Activated T-cell treated with anti-CD3 and anti-CD28 coated beads, Interleukin-2, amount 50 U/mL, for 48 hours (primary cell): ENCODE results near the gene FNBP1L.
"Not testable (repeated sequence)": the region's sequence is repeated elsewhere in the genome, so short reads cannot be mapped to it uniquely, and the experiment has no call there.

Experiments used
- DNase-seq, 2 experiments: peaks; one replicate each; pipeline ENCODE4 v3.0.0-alpha.2; 2020

FNBP1L gene

DNA sequence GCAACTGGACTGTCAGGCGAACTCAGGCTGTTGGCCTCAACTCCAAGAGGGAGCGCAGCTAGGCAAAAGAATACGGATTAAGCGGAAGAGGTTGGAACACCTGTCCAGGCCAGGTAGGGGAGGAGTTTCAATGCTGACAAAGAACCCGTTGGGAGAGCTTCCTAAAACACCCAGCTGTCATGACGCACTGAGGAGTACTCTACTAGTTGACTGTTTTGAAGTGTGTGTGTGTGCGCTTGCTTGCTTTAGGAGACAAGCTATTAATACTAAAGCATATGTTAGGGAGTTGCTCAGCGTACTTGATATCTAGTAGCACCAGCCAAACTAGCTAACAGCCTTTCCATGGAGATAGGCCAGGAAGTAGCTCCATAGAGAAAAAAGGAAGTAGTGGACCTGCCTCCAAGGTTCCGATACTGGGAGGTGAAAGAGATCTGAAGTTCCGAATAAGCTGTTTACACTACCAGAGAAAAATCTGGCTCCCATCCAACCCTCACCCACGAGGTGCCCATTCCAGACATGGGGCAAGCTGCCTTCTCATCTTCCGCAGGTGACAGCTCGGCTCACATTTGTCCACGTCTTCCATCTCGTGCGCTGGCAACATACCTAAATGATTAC is 974 bp upstream of the FNBP1L start:
- DNase-seq = no peak

DNA sequence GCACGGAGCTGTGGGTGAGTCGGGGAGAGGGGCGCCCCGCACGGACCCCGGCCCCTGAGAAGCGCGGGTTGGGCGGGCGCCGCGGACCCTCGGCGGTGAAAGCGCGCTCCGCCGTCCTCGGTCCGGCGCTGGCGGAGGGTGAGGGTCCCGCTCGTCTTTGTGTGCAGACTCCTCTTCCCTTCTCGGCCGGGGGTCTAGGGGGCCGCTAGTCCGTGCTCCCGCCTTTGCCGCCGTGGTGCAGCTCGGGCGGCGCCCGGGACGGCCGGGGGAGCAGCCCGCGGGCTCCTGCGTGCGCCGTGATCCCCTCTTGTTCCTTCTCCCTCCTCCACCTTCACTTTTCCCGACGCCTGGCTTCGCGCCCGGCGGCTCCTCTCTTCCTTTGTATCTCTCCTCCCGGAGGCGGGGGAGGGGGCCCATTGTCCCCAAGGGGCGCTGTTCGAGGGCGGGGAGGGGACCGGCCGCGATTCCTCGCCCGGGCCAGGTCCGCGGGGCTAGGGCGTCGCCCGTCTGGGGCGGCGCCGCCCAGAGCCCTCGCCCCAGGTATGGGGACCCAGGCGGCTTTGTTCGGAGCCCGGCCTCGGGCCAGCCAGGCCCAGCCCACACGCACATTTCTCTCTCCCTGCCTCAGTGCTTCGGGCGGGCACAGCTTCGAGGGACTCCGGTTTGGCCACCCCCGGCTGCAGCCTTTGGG is 519 bp downstream of the FNBP1L start:
- DNase-seq = peak; percentile 29 to 42

DNA sequence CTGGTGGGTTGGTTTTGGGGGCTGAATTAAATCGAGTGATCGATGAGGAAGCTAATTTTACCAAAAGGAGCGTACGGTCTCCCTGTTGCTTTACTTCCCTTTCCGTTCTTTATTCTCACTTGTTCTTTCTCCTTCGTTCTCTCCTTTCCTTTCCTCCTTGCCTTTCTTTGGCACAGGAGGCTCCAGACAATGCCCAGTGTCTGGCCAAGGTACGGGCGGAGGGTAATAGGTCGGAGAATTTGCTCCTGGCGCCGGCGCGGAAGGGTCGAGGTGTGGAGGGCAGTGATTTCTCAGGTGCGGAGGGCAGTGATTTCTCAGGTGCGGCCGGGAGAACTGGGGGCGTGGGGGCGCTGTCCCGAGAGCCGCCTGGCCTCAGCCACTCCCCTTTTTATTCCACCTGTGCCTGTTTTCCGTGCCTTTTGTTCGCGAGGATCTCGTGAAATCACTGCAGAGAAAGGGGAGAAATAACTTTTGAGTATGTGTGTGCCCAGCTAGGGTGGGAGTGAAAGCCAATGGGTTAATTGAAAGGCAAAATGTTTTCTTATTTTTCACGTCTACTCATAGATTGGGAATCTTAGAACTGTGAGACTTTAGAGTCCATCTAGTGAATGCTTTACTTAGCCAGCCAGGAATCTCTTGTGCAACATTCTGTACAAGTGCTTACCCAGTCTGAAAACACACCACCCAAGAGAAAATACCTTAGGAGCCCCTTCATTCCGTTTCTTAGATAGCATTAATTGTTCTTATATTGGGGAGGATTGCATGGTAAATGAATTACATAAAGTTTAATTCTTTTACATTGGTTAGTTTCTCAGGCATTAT is 1.3 kb downstream of the FNBP1L start:
- DNase-seq = no peak

DNA sequence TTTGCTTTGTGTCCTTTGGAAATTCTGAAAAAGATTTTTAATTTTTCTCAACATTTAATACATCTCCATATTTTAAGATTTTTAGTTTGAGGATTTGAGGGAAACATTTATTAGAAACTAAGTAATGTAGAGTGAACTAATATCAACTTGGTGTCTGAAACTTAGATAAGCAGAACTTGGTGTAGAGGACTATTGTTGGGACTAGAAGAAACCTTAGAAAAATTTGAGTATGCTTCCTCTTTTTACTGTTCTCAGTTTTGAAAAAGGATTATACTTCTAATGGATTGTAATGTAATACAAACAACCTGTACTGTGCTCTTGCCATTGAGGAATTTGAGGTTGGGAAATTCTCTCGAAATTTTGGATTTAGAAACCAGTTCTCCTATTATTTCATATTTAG is 2.4 kb downstream of the FNBP1L start:
- no peak for DNase-seq

DNA sequence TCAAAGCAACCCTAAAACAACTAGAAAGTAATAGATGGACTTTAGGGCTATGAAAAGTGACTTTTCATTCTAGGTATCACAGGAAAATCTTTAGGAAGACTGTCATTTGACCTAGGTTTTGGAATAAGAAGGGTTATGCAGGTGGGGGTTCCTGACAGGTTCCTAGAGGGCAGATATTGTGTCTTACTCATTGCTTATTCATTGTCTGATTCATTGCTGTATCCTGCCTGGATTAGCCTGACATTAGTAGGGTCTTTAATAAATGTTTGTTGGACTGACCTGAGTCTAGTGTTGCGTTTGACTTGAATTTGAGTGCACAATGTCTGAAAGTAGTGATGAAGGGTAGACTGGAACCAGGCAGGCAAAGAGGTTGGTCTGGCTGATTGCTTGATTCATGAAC is 6.0 kb downstream of the FNBP1L start:
- no peak for DNase-seq

DNA sequence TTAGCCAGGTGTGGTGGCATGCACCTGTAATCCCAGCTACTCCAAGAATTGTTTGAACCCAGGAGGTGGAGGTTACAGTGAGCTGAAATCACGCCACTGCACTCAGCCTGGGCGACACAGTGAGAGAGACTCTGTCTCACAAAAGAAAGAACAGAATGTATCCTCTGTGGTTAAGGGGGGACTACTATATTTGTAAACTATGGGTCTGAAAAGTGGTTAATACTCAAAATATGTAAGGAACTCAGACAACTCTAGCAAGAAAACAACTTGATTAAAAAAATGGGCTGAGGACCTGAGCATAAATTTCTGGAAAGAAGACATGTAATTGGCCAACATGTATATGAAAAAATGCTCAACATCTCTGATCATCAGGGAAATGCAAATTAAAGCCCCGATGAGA is 11.2 kb downstream of the FNBP1L start:
- DNase-seq = no peak

DNA sequence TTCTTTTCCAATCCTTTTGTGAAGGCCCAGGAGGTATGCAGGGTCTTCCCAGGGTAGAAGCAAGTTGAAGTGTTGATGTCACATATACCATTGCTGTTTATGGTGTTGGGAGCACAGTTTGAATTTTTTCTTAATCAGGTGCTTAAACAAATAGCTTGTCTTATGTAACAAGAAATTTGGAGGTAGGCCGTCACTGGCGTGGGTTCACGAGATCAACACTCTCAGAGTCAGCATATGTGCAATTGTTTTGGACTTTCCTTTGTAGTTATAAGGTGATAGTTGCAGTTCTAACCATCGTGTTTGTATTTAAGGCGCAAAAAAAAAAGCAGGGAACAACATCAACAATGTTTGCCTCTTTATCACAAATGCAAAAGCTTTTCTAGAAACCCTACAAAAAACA is 13.3 kb downstream of the FNBP1L start:
- DNase-seq = no peak

DNA sequence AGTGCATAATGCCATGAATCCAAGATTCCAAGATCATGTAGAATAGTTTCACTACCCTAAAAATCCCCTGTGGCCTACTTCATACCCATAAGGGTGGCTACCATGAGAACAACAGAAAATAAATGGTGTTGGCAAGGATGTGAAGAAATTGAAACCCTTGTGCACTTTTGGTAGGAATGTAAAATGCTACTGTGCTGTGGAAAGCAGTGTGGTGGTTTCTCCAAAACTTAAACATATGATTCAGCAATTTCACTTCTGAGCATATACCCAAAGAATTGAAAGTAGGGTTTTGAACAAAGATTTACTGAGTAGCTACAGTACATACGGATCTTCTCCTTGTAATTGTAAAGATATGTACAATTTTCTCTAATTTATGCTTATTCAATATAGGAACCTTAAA is 16.0 kb downstream of the FNBP1L start:
- DNase-seq = no peak

DNA sequence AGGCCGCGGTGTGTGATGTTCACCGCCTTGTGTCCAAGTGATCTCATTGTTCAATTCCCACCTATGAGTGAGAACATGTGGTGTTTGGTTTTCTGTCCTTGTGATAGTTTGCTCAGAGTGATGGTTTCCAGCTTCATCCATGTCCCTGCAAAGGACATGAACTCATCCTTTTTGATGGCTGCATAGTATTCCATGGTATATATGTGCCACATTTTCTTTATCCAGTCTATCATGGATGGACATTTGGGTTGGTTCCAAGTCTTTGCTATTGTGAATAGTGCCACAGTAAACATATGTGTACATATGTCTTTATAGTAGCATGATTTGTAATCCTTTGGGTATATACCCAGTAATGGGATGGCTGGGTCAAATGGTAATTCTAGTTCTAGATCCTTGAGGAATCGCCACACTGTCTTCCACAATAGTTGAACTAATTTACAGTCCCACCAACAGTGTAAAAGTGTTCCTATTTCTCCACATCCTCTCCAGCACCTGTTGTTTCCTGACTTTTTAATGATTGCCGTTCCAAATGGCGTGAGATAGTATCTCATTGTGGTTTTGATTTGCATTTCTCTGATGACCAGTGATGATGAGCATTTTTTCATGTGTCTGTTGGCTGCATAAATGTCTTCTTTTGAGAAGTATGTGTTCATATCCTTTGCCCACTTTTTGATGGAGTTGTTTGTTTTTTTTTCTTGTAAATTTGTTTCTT is 17.6 kb downstream of the FNBP1L start:
- DNase-seq = not testable (repeated sequence)

DNA sequence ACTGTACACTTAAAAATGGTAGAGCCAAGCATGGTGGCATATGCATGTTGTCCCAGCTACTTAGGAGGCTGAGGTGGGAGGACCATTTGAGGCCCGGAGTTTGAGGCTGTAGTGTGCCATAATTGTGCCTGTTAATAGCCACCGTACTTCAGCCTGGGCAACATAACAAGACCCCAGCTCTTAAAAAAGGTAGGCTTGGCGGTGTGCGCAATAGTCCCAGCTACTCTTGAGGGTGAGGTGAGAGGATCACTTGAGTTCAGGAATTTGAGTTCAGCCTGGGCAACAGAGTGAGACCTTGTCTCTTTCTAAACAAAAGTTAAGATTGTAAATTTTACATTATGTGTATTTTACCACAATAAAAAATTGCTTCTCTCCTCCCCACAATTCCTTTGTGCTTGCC is 19.7 kb downstream of the FNBP1L start:
- DNase-seq = no peak

DNA sequence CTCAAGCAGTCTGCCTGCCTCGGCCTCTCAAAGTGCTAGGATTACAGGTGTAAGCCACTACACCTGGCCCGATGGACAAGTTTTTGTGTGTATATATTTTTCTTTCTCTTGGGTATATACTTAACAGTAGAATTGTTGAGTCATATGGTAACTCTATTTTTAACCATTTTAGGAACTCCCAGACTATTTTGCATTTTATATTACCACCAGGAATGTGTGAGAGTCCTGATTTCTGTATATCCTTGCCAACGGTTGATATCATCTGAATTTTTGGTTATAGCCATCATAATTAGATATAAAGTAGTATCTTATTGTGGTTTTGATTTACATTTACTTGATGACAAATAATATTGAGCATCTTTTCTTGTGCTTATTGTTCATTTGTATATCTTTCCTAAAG is 20.7 kb downstream of the FNBP1L start:
- DNase-seq = no peak

DNA sequence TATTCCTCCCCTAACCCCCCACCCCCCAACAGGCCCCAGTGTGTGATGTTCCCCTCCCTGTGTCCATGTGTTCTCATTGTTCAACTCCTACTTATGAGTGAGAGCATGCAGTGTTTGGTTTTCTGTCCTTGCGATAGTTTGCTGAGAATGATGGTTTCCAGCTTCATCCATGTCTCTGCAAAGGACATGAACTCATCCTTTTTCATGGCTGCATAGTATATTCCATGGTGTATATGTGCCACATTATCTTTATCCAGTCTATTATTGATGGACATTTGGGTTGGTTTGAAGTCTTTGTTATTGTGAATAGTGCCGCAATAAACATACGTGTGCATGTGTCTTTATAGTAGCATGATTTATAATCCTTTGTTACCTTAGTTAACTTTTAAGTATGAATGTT is 21.3 kb downstream of the FNBP1L start:
- not testable (repeated sequence) for DNase-seq

DNA sequence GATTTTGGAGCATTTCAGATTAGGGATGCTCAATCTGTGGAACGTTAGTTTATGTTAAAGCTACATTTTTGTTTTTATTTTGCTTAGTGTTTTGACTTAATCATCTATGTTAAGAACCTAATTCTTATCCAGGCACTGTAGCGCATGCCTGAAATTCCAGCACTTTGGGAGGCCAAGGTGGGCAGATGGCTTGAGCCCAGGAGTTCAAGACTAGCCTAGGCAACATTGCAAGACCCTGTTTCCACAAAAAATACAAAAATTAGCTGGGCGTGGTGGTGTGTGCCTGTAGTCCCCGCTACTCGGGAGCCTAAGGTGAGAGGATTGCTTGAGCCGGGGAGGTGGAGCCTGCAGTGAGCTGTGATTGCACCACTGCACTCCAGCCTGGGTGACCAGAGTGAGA is 23.4 kb downstream of the FNBP1L start:
- DNase-seq = no peak

DNA sequence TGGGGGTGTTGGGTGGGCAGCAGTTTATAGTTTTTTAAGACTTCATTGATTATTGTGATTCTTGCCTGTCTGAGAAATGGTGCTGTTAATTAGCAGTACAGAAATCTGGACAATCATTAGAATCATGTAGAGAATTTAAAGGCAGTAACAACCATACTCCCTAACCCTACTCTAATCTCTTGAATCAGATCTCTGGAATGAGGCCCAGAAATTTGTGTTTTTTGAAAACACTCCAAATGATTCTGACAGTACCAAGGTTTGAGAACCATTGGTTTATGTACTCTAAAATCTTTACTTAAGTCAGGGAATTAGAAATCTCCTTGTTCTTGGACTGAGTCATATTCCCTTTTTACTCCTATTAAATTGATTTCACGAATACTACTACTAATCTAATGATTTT is 24.0 kb downstream of the FNBP1L start:
- DNase-seq = no peak

DNA sequence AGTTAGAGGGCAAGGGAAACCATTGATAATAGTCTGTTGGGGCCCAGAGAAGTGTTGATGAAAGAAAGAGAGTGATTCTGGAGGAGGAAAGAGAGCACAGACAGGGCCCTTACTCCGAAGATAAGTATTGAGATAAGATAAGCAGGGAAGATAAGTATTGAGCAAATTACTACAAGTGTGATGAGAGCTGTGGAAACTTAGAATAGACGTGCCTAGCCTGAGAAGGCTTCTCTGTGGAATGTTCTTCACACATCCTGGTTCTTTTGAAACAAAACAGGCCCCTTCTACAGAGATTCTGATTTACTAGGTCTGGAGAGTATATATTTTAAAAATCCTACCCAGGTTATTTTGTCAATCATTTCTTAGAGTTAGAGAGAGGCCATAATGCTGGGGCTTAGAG is 26.4 kb downstream of the FNBP1L start:
- no peak for DNase-seq

DNA sequence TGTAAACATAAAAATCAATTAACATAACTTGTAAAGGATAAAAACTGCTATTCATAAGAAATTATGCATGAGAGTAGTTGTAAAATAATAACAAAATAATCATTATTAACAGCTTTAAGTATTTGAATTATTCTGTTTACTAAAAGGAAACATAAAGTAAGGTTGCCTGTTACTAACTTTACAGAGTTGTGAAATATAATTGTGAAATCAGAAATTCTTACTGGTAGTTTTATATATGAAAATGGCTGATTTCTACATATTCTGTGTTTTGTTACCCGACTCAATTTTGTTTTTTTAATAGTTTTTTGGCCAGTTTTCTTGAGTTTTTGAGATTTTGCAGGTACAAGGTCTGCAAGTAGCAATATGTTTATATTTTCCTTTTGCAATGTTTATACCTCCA is 27.8 kb downstream of the FNBP1L start:
- DNase-seq = no peak

DNA sequence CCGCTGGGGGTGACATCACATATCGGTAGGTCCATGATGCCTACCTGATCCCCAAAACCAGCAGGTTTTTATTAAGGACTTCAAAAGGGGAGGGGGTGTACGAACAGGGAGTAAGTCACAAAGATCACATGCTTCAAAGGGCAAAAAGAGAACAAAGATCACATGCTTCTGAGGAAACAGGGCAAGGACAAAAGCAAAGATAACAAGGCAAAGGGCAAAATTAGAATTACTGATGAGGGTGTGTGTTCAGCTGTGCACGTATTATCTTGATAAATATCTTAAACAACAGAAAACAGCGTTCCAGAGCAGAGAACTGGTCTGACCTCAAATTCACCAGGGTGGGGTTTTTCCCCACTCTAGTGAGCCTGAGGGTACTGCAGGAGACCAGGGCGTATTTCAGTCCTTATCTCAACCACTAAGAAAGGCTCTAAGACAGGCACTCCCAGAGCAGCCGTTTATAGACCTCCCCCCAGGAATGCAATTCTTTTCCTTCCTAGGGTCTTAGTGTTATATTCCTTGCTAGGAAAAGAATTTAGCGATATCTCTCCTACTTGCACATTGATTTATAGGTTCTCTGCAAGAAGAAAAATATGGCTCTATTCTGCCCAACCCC is 31.3 kb downstream of the FNBP1L start:
- not testable (repeated sequence) for DNase-seq

DNA sequence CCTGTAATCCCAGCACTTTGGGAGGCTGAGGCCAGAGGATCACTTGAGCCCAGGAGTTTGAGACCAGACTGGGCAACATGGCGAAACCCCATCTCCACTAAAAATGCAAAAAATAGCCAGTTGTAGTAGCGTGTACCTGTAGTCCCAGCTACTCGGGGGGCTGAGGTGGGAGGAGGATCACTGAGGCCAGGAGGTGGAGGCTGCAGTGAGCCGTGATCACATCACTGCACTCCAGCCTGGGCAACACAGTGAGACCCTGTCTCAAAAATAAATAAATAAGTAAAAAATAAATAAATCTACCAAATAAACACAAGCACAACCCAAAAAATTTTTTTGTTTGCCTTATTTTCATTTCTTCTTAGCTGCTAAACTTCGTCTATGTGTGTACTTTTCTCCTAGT is 34.0 kb downstream of the FNBP1L start:
- not testable (repeated sequence) for DNase-seq

DNA sequence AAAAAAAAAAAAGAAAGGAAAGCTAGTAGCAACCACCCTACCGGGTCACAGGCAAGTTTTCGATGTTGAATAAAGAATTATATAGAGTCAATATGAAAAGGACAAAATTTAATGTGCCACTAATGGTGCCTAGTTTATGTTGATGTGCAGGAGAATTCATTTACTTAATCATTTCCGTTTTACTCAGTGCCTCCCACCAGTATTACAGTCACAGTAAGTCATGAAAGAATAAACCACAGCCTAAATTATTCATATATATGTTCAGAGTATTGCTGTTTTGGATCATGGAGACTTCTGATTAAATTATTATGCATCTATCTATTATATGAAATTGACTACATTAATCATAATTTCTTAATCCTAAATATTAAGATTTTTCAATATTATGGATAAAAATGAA is 35.3 kb downstream of the FNBP1L start:
- DNase-seq = no peak

DNA sequence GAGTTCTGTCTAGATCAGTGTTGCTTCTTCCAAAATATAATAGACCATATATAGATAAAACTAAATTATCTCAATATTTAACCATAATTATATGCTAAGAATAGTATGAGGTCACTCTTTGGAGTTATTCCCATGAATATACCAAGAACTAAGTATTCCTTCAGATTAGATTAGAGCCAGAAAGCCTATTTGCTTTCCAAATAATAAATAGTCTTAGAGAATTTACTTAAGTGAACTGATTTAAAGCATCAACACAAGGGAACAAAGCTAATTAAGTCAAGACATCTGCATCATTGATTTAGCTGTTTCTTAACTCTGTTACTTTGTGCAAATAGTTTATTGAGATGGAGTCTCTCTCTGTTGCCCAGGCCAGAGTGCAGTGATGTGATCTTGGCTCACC is 35.7 kb downstream of the FNBP1L start:
- DNase-seq = no peak

DNA sequence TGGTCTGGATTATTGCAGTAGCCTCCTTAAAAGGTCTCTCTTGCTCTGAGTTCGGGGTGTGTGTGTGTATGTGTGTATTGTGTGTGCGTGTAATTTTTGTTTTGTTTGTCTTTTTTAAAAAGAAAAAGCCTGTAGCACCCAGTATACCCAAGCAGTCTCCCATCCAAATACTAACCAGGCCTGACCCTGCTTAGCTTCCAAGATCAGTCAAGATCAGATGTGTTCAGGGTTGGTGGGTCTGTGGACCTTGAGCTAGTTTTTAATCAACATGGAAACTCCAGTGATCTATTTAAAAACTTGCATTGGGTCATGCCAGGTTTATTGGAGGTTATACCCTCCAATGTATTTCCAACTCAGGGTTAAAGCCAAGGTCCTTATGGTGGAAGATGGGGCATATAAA is 40.3 kb downstream of the FNBP1L start:
- DNase-seq = no peak

DNA sequence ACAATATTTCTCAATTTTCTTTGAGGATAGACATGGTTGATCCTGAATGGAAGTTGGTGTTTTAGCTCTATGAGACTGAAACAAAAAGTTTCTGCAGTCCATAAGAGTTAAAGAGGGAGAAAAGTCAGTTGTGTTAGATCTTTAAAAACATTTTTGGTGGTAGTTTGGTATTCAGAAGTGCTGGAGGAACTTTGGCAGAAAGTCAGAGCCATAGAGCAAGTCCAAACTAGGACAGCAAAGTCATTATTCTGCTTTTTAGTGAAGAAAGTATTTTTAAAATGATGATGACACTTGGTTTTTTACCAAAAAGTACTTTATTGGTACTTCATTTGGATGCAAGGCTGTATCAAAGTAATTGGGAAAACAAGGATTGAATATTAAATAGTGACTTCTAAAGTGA is 41.8 kb downstream of the FNBP1L start:
- no peak for DNase-seq

DNA sequence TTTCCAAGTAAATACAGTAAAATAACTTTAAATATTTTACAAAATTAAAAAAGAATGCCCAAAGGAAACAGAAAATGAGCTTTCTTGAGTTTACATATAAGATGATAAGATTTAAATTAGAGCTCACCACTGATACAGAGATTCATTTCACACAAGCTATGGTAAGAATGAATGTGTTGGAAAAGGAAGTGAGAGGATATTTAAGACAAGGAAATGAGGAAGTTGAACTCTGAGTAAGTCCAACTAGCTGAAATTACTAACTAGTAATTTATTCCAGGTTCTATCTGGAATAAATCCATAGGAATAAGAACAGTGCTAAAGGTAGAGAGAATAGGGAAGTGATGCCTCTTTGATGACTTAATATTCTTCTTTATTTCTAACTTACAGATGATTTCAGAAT is 42.4 kb downstream of the FNBP1L start:
- DNase-seq = no peak
